ENCODE results near the gene HOXB9.

HOXB9 gene

DNA sequence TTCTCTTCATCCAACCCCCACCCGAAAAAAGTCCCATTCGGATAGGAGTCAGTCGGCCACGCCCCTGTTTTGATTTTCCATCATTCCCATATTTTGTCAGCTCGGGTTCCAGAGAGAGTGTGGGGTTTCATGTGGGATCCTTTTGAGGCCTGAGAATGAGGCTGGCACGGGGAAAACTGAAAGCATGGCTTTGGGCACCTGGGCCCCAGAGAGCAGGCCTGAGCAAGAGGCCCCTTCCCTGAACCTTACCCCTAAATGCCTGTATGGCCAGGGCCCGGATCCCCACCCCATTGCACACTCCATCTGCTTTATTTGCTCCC is 43.4 kb downstream of the HOXB9 start:
- no peak for DNase-seq

- peak in 1 of 3 experiments; percentile 15 for DNase-seq
Measured at GRCh38 chr17:48579760-48580554, 46.2 kb downstream of the HOXB9 start.

DNA sequence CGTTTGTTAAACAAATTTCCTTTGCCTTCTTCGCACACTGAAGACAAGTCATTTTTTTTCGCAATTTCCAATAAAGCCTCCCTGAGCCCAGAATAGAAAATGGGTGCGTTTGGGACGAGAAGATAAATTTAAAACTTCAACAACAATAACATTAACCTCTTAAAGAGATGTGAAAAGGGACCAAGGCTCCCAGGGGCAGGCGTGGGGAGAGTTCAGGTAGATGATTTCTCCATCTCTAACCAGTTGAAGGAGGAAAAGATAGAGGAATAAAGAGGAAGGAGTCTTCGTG is 46.7 kb downstream of the HOXB9 start:
- DNase-seq: no peak

GRCh38 chr17:48578616-48579470 is 47.3 kb downstream of the HOXB9 start:
- no peak for DNase-seq

- DNase-seq: no peak
Measured at GRCh38 chr17:48577946-48578615, 48.1 kb downstream of the HOXB9 start, which contains the start of gene HOXB4. TSS of gene HOXB4 (minus strand) at chr17:48578350. CDS start at chr17:48578319, 31 bp downstream.

- peak in 1 of 3 experiments; percentile 44 for DNase-seq
Measured at GRCh38 chr17:48577330-48577945, 48.7 kb downstream of the HOXB9 start.

DNA sequence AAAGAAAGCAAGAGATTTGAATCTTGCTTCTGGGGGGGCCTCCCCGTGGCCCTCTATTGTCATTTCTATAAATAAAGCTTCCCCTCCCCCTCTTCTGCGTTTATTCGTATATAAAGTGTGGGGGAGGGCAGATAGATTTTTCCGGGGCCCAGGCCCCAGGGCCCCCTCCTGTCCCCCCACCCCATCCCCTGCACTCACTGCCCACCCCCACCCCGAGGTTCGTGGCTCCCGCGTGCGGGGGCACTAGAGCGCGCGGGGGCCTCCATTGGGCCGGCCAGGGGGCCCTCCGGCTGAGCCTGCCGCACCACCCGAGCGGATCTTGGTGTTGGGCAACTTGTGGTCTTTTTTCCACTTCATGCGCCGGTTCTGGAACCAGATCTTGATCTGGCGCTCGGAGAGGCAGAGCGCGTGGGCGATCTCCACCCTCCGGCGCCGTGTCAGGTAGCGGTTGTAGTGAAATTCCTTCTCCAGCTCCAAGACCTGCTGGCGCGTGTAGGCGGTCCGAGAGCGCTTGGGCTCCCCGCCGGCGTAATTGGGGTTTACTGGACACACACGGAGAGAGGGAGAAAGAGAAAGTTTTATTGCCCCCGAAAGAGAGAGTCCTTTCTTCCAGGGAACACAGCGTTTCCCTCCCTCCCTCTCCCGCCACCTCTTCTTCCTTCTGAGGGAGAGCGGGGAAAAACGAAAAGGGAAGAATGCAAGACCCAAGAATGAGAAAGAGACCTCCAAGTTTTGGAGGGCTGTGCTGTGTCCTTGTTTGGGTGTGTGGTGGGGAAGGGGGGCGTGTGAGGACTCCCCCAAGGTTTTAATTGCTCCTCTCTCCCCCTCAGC is 49.5 kb downstream of the HOXB9 start:
- DNase-seq: no peak

DNA sequence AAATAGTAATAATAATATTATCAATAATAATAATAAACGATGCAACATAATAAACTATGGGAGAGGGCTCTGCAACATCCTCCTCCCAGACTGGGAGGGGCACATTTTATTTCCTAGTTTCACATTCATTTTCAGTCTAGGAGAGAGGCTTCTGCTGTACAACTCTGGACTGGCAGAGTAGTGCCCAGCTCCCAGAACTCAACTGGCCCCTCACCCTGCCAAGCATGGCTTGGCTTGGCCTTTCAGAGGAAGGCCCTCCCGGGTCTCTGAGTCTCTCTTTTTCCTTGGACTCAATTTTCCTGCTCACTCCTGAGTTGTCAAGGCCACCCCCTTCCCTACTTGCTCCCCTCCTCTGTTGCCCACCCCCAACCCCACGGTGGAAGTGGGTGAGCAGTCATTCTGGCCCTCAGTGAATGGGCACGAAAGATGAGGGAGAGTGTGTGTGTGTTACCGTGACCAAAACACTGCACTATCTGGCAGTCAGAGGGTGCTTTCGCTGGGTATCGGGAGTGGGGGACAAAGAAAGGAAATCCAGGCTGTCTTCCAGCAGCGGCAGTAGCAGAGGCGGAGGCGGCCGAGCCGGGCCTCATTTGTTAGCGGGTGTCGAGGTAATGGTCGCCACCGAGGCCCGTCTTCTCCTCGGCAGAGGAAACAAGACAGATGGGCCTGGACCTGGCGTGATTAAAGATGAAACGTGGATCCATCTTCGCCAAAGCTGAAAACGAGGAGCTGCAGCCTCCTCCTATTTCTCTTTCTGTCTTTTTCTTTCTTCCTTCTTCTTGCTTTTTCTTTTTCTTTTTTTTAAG is 50.3 kb downstream of the HOXB9 start:
- no peak for DNase-seq

GRCh38 chr17:48575066-48575582 is 51.0 kb downstream of the HOXB9 start:
- DNase-seq: peak; percentile 59 to 97 (median 84)

- DNase-seq: no peak
Measured at GRCh38 chr17:48574505-48575065, 51.6 kb downstream of the HOXB9 start.

DNA sequence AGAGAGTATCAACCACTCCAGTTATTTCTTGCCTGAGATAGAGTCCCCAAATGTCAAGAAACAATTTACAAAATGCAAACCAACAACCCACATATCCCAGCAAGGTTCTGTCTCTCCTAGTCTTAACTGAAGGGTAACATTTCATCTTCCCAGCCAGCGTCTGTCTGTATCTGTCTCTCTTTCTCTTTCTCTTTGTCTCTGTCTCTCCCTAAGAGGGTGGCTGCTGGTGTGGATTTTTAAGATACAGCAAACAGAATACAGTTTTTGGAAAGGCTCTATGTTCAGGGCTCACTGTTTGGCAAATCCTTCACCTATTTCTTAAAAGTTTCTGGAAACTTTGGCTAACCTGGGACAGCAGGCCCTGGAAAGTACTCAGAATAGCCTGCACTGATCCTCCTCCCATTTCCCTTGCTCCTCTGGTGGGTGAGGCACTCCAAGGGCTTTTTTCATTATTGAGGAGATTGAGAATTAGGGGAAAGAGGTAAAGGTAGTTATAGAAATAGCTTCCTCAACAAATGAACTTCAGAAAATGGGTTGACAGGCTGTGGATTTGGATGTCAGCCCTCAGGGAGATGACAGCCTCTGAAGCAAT is 54.2 kb downstream of the HOXB9 start:
- DNase-seq: no peak
